Mesenchymal stem cell (in vitro differentiated cells and primary cell): Measurements from ENCODE around the gene RHOV.

Experiments
- DNase-seq: peaks from one replicate; pipeline ENCODE4 v3.0.0-alpha.2; 2013
- H2AFZ ChIP-seq: one replicate; pipeline ENCODE4 v1.6.1; 2013; ENCODE audit warnings: low read depth, mild to moderate bottlenecking, control low read depth, inconsistent platforms, low read length, moderate library complexity
- H2AK5ac ChIP-seq: 2 replicates; pipeline ENCODE4 v1.6.1; 2013; ENCODE audit warnings: low read length, moderate library complexity, mild to moderate bottlenecking, inconsistent platforms; ENCODE audit not compliant: severe bottlenecking
- H2BK120ac ChIP-seq: one replicate; pipeline ENCODE4 v1.6.1; 2013; ENCODE audit warnings: low read depth, mild to moderate bottlenecking, inconsistent platforms, low read length, moderate library complexity
- H2BK12ac ChIP-seq, 2 experiments: one replicate each; pipeline ENCODE4 v1.6.1; 2013; ENCODE audit warnings: inconsistent platforms in 2 of 2, low read length in 2 of 2, mild to moderate bottlenecking in 2 of 2, moderate library complexity in 2 of 2, control low read depth in 1 of 2
- H2BK15ac ChIP-seq: one replicate; pipeline ENCODE4 v1.6.1; 2013; ENCODE audit warnings: mild to moderate bottlenecking, low read depth, inconsistent platforms; ENCODE audit not compliant: poor library complexity, severe bottlenecking
- H2BK5ac ChIP-seq: 2 replicates; pipeline ENCODE4 v1.6.1; 2013; ENCODE audit warnings: low read depth, mild to moderate bottlenecking, low read length, control low read depth, inconsistent platforms; ENCODE audit not compliant: poor library complexity, severe bottlenecking
- H3K14ac ChIP-seq, 2 experiments: one replicate each; pipeline ENCODE4 v1.6.1; 2013; ENCODE audit warnings: inconsistent platforms in 2 of 2, low read length in 2 of 2, control low read depth in 1 of 2, mild to moderate bottlenecking in 1 of 2, moderate library complexity in 1 of 2
- H3K18ac ChIP-seq, 2 experiments: one replicate each; pipeline ENCODE4 v1.6.1; 2013; ENCODE audit warnings: inconsistent platforms in 2 of 2, low read length in 2 of 2, control low read depth in 1 of 2, low read depth in 1 of 2, mild to moderate bottlenecking in 1 of 2
- H3K23ac ChIP-seq, 2 experiments: one replicate each; pipeline ENCODE4 v1.6.1; 2013; ENCODE audit warnings: inconsistent platforms in 2 of 2, low read length in 2 of 2, mild to moderate bottlenecking in 2 of 2, moderate library complexity in 2 of 2, control low read depth in 1 of 2
- H3K27ac ChIP-seq: 2 replicates; pipeline ENCODE4 v1.5.1; 2013; ENCODE audit warnings: mild to moderate bottlenecking, moderate library complexity, low read length, control low read depth, inconsistent platforms; ENCODE audit not compliant: poor library complexity, severe bottlenecking
- H3K27me3 ChIP-seq, 2 experiments: 2 replicates each; pipeline versions ENCODE4 v1.6.1 to v1.7.0; 2013; ENCODE audit warnings: low read length in 2 of 2, mild to moderate bottlenecking in 2 of 2, moderate library complexity in 2 of 2, control low read depth in 1 of 2, inconsistent platforms in 1 of 2; ENCODE audit not compliant: control insufficient read depth in 1 of 2, insufficient read depth in 1 of 2
- H3K36me3 ChIP-seq, 2 experiments: 2 replicates each; pipeline versions ENCODE4 v1.6.1 to v1.7.0; 2013; ENCODE audit warnings: low read length in 2 of 2, control low read depth in 1 of 2, inconsistent platforms in 1 of 2, low read depth in 1 of 2, mild to moderate bottlenecking in 1 of 2; ENCODE audit not compliant: insufficient read depth in 2 of 2, control insufficient read depth in 1 of 2
- H3K4ac ChIP-seq, 2 experiments: one replicate each; pipeline ENCODE4 v1.6.1; 2013; ENCODE audit warnings: inconsistent platforms in 2 of 2, low read length in 2 of 2, mild to moderate bottlenecking in 2 of 2, moderate library complexity in 2 of 2, control low read depth in 1 of 2, low read depth in 1 of 2
- H3K4me1 ChIP-seq: 2 replicates; pipeline ENCODE4 v1.6.1; 2013; ENCODE audit warnings: low read depth, low read length, control low read depth; ENCODE audit not compliant: control insufficient read depth, insufficient read depth
- H3K4me2 ChIP-seq: 2 replicates; pipeline ENCODE4 v1.6.1; 2013; ENCODE audit warnings: low read length, mild to moderate bottlenecking, inconsistent platforms; ENCODE audit not compliant: poor library complexity, severe bottlenecking
- H3K4me3 ChIP-seq, 2 experiments: 2 replicates each; pipeline versions ENCODE4 v1.5.1 to v1.7.0; 2013; ENCODE audit warnings: low read length in 2 of 2, mild to moderate bottlenecking in 2 of 2, control low read depth in 1 of 2, low read depth in 1 of 2; ENCODE audit not compliant: insufficient read depth in 1 of 2
- H3K79me1 ChIP-seq: replicated peaks from 2 replicates; pipeline ENCODE4 v1.6.1; 2013; ENCODE audit warnings: mild to moderate bottlenecking, control low read depth, low read length, inconsistent platforms; ENCODE audit not compliant: poor library complexity, severe bottlenecking
- H3K9ac ChIP-seq: 2 replicates; pipeline ENCODE4 v1.7.0; 2013; ENCODE audit warnings: mild to moderate bottlenecking, low read length, moderate library complexity
- H3K9me3 ChIP-seq: 2 replicates; pipeline ENCODE4 v1.7.0; 2013; ENCODE audit warnings: mild to moderate bottlenecking, low read length; ENCODE audit not compliant: control insufficient read depth
- H4K8ac ChIP-seq: one replicate; pipeline ENCODE4 v1.6.1; 2013; ENCODE audit warnings: inconsistent platforms, mild to moderate bottlenecking, low read length, moderate library complexity
- H4K91ac ChIP-seq: one replicate; pipeline ENCODE4 v1.6.1; 2013; ENCODE audit warnings: mild to moderate bottlenecking, low read length, inconsistent platforms
- WGBS: methylation state at CpG from one replicate; pipeline ENCODE4 v1.1.7; 2013; ENCODE audit warnings: mixed read lengths; 5-methylcytosine and 5-hydroxymethylcytosine counted together

Gene RHOV

GRCh38 chr15:40911693-40912092 lies 37.7 kb upstream of the RHOV start:
- H2BK120ac ChIP-seq: no peak overlapping the region
- no peak overlapping the region for H2AK5ac ChIP-seq
- no peak overlapping the region for H3K4me2 ChIP-seq
- no peak overlapping the region for H4K8ac ChIP-seq
- WGBS: 100% methylated on average over 2 of the region's 2 CpGs
- no peak overlapping the region for H3K9ac ChIP-seq
- no peak overlapping the region for H2AFZ ChIP-seq
- H3K79me1 ChIP-seq: no peaks in the 10 kb centered on the region
- peaks cover 23% of the 10 kb centered on the region for H3K4me1 ChIP-seq
- peak overlapping the region in 1 of 2 experiments; percentile 22 for H3K14ac ChIP-seq
- H3K23ac ChIP-seq: no peak overlapping the region
- no peak overlapping the region for H4K91ac ChIP-seq
- H2BK5ac ChIP-seq: no peak overlapping the region
- H2BK12ac ChIP-seq: no peak overlapping the region
- DNase-seq: no peak
- H3K27ac ChIP-seq: no peak overlapping the region
- no peak overlapping the region for H2BK15ac ChIP-seq
- H3K36me3 ChIP-seq: peaks cover 0 to 6% of the 10 kb centered on the region in 2 experiments
- peak overlapping the region in 1 of 2 experiments; percentile 35 for H3K4ac ChIP-seq
- H3K27me3 ChIP-seq: peaks cover 0 to 5% of the 10 kb centered on the region in 2 experiments
- H3K9me3 ChIP-seq: no peaks in the 10 kb centered on the region
- no peak overlapping the region for H3K4me3 ChIP-seq
- H3K18ac ChIP-seq: peak overlapping the region in 1 of 2 experiments; percentile 30

GRCh38 chr15:40911141-40911540 lies 37.1 kb upstream of the RHOV start:
- Histone ChIP-seq H2AK5ac (no peak overlapping the region), H3K18ac (peak overlapping the region; percentile 44 to 49), H2BK5ac (no peak overlapping the region), H3K23ac (no peak overlapping the region), H3K14ac (peak overlapping the region in 1 of 2 experiments; percentile 18), H3K27ac (no peak overlapping the region), H3K79me1 (no peaks in the 10 kb centered on the region), H3K9me3 (no peaks in the 10 kb centered on the region), H3K36me3 (peaks cover 0 to 6% of the 10 kb centered on the region in 2 experiments), H4K8ac (peak overlapping the region; percentile 83), H2BK15ac (peak overlapping the region; percentile 52), H4K91ac (peak overlapping the region; percentile 88), H3K9ac (no peak overlapping the region), H3K27me3 (no peaks in the 10 kb centered on the region), H3K4me1 (peaks cover 29% of the 10 kb centered on the region), H2BK120ac (no peak overlapping the region), H2BK12ac (peak overlapping the region; percentile 34 to 57), H3K4me3 (no peak overlapping the region), H2AFZ (peak overlapping the region; percentile 54), H3K4me2 (no peak overlapping the region), H3K4ac (peak overlapping the region; percentile 50 to 54)
- WGBS: 32% methylated on average over 7 of the region's 7 CpGs
- peak; percentile 69 for DNase-seq

- Histone ChIP-seq H3K36me3 (peaks cover 1 to 9% of the 10 kb centered on the region in 2 experiments), H3K27ac (no peak overlapping the region), H2AK5ac (no peak overlapping the region), H3K79me1 (no peaks in the 10 kb centered on the region), H3K4me2 (no peak overlapping the region), H3K4ac (peak overlapping the region in 1 of 2 experiments; percentile 18), H4K8ac (peak overlapping the region; percentile 35), H3K9ac (no peak overlapping the region), H3K4me3 (no peak overlapping the region), H3K4me1 (peaks cover 34% of the 10 kb centered on the region), H2BK15ac (no peak overlapping the region), H3K23ac (peak overlapping the region in 1 of 2 experiments; percentile 3), H3K14ac (peak overlapping the region in 1 of 2 experiments; percentile 68), H2BK120ac (no peak overlapping the region), H2BK12ac (peak overlapping the region; percentile 31 to 51), H2AFZ (no peak overlapping the region), H2BK5ac (no peak overlapping the region), H4K91ac (peak overlapping the region; percentile 34), H3K27me3 (no peaks in the 10 kb centered on the region), H3K9me3 (no peaks in the 10 kb centered on the region), H3K18ac (peak overlapping the region in 1 of 2 experiments; percentile 35)
- WGBS: 61% methylated on average over 14 of the region's 17 CpGs
- DNase-seq: no peak
Observed at GRCh38 chr15:40909662-40910630, 35.9 kb upstream of the RHOV start.

GRCh38 chr15:40908095-40908494 lies 34.1 kb upstream of the RHOV start:
- Histone ChIP-seq H3K14ac (no peak overlapping the region), H3K4me1 (peaks cover 38% of the 10 kb centered on the region), H3K79me1 (peaks cover 3% of the 10 kb centered on the region), H3K9ac (no peak overlapping the region), H3K36me3 (peaks cover 14 to 22% of the 10 kb centered on the region in 2 experiments), H2BK5ac (no peak overlapping the region), H3K18ac (no peak overlapping the region), H2BK15ac (no peak overlapping the region), H2AK5ac (no peak overlapping the region), H2BK120ac (no peak overlapping the region), H3K4ac (no peak overlapping the region), H3K9me3 (no peaks in the 10 kb centered on the region), H2AFZ (no peak overlapping the region), H3K23ac (peak overlapping the region in 1 of 2 experiments; percentile 23), H3K4me2 (no peak overlapping the region), H3K27ac (no peak overlapping the region), H3K27me3 (no peaks in the 10 kb centered on the region), H4K8ac (no peak overlapping the region), H4K91ac (no peak overlapping the region), H3K4me3 (no peak overlapping the region), H2BK12ac (no peak overlapping the region)
- WGBS: 97% methylated on average over 6 of the region's 7 CpGs
- DNase-seq: no peak
